ENCODE results near the gene ASIC4.

Gene ASIC4

DNA sequence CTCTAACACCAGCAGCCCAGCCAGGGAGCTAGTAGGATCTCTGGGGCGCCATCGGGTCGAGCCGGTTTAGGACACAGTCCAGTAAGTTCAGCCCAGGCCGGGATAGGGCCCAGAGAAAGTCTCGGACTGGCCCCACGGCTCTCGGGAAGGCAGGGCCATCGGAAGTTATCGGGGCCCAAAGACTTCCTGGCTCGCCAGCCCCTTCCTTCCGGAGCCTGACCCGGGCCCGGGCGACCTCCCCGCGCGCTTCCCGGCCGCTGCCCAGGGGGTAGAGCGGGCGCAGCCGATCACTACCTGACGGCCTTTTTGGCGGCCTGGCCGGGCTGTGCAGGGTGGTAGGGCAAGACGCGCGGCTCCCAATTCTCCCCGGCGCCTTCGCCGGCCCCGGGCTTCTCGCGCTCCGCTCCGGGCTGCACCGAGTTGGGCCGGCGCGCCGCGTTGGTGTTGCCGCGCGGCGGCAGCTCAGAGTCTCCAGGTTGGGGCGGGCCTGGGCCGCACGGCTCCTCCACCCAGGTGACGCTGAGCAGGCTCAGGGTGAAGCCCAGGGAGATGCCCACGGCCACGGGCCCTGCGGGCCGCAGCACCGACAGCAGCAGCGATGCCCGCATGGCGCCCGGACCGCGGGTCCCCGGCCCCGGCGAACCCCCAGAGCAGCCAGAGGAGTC is 28.8 kb downstream of the ASIC4 start:
- H3K9me3 ChIP-seq (ENCODE audit: control insufficient read depth, low read length): no peaks in the 10 kb centered on the region
- H3K4me3 ChIP-seq (ENCODE audit: insufficient read depth, low read depth, low read length, poor library complexity, severe bottlenecking): peak overlapping the region; percentile 84
- H3K36me3 ChIP-seq (ENCODE audit: control insufficient read depth, insufficient read depth, low read length): no peaks in the 10 kb centered on the region
- H3K4me1 ChIP-seq (ENCODE audit: control insufficient read depth, insufficient read depth, low read length, poor library complexity, severe bottlenecking): peaks cover 25% of the 10 kb centered on the region
- no peak for DNase-seq
- H3K27me3 ChIP-seq (replicated peaks; ENCODE audit: control insufficient read depth, insufficient read depth, low read length, poor library complexity, severe bottlenecking): no peaks in the 10 kb centered on the region
- peak overlapping the region; percentile 58 for H3K27ac ChIP-seq (ENCODE audit: insufficient read depth, low read length, poor library complexity, severe bottlenecking)

DNA sequence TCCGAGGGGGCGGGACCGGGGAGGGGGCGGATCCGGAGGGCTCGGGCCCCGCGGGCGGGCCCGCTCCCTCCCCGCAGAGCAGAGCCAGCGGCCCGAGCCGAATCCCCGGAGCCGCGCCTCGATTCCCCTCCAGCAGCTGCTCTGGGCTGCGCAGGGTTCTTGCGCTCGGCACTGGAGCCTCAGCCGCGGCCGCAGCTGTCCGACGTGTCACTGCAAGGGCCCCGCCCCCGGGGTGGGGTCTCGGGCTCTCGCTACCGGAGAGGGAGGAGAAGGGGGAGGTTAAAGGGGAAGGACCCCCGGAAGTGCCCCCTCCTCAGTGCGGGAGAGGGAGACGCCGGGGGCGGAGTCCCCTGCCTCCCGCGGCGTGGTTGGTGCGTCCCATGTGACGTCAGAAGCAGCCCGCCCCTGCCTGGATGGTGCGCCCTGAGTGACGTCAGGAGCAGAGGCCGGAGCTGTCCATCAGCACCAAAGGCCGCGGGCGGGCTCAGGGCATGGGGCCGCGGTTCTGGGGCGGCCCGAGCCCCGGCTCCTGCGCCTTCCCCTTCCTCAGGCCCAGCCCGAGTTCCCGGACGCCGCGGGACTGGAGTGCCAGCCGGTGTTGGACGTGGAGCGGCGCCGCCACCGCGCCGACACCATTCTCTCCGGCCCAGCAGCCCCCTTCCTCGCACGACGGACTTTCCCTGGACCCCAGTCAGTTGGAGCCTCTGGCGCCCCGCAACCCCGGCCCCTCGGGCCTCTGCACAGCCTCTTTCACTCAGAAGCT is 29.5 kb downstream of the ASIC4 start, which contains the start of the genes CHPF and TMEM198:
Gene CHPF (minus strand): TSS at position 214 of the 763 bp plus-strand sequence. CDS start 271 bp downstream, outside the sequence.
Gene TMEM198 (plus strand): TSS at position 433 of the 763 bp plus-strand sequence. CDS start 700 bp downstream, outside the sequence.
- Histone ChIP-seq H3K36me3 (ENCODE audit: control insufficient read depth, insufficient read depth, low read length) (no peaks in the 10 kb centered on the region), H3K9me3 (ENCODE audit: control insufficient read depth, low read length) (no peaks in the 10 kb centered on the region), H3K27ac (ENCODE audit: insufficient read depth, low read length, poor library complexity, severe bottlenecking) (peak within 1 kb of the TSS; percentile 58), H3K4me1 (ENCODE audit: control insufficient read depth, insufficient read depth, low read length, poor library complexity, severe bottlenecking) (peaks cover 25% of the 10 kb centered on the region), H3K4me3 (ENCODE audit: insufficient read depth, low read depth, low read length, poor library complexity, severe bottlenecking) (peak within 1 kb of the TSS; percentile 84), H3K27me3 (replicated peaks; ENCODE audit: control insufficient read depth, insufficient read depth, low read length, poor library complexity, severe bottlenecking) (no peaks in the 10 kb centered on the region)
- peak; percentile 89 to 90 (median 90) for DNase-seq

DNA sequence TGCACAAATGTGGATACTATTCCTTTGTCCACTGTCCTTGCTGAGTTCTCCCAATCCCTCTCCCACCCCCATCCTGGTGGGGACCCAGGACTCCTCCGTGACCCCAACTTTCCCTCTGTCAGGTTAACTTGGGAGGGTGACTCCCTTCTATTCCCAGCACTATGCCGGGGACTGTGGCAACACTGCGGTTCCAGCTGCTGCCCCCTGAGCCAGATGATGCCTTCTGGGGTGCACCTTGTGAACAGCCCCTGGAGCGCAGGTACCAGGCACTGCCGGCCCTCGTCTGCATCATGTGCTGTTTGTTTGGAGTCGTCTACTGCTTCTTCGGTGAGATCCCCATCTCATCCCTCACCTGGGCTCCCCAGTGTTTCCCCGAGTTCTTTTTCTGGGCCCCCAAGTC is 30.3 kb downstream of the ASIC4 start:
- Histone ChIP-seq H3K4me3 (ENCODE audit: insufficient read depth, low read depth, low read length, poor library complexity, severe bottlenecking) (no peak overlapping the region), H3K27ac (ENCODE audit: insufficient read depth, low read length, poor library complexity, severe bottlenecking) (no peak overlapping the region), H3K9me3 (ENCODE audit: control insufficient read depth, low read length) (no peaks in the 10 kb centered on the region), H3K27me3 (replicated peaks; ENCODE audit: control insufficient read depth, insufficient read depth, low read length, poor library complexity, severe bottlenecking) (no peaks in the 10 kb centered on the region), H3K36me3 (ENCODE audit: control insufficient read depth, insufficient read depth, low read length) (no peaks in the 10 kb centered on the region), H3K4me1 (ENCODE audit: control insufficient read depth, insufficient read depth, low read length, poor library complexity, severe bottlenecking) (peaks cover 25% of the 10 kb centered on the region)
- DNase-seq: no peak

DNA sequence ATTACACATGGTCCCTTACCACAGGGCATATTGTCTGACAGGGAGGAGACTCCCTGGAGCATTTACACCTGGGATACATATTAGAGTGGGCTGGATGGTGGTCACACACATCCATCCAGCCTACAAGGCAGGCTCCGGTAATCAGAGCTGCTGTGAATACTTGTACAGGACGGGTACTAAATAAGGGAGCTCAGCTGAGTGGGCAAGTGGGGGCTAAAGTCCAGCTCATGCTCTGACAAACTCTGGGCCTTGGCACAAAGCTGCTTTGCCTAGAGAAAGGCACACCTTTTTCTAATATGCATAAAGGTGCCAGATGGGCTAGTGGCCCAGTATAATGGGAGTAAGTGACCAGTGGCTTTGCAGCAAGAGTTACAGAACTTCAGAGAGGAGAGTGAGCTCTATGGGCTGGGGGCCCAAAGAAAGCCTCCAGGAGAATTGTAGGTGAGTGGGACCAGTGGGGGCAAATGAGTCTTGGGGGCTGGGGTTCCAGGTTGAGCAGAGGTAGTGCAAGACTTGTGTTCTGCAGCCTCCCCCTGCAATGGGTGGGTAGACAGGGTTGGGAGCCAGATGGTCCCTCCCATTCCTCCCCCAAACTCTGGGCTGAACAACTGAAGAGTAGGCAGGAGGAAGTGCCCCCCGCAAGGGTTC is 31.1 kb downstream of the ASIC4 start:
- no peak for DNase-seq
- H3K9me3 ChIP-seq (ENCODE audit: control insufficient read depth, low read length): no peaks in the 10 kb centered on the region
- no peak overlapping the region for H3K27ac ChIP-seq (ENCODE audit: insufficient read depth, low read length, poor library complexity, severe bottlenecking)
- H3K27me3 ChIP-seq (replicated peaks; ENCODE audit: control insufficient read depth, insufficient read depth, low read length, poor library complexity, severe bottlenecking): no peaks in the 10 kb centered on the region
- H3K4me3 ChIP-seq (ENCODE audit: insufficient read depth, low read depth, low read length, poor library complexity, severe bottlenecking): no peak overlapping the region
- no peaks in the 10 kb centered on the region for H3K36me3 ChIP-seq (ENCODE audit: control insufficient read depth, insufficient read depth, low read length)
- peaks cover 25% of the 10 kb centered on the region for H3K4me1 ChIP-seq (ENCODE audit: control insufficient read depth, insufficient read depth, low read length, poor library complexity, severe bottlenecking)

DNA sequence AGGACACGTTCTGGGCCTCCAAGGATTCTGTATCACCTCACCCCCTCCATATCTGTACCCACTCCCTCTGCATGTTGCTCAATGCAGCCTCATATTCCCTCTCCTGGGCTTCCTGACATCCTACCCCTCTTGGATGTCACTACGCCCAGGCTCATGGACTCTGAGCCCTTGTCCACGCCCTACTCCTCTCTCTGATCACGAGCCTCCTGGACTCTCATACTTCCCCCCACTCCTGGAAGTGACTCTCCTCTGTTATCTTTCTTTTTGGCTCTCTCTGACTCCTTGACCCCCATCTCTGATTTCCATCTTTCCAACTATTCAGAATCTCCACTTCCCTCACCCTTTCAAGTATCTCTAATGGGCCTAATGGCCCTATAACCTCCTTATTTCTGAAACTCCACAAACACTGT is 31.7 kb downstream of the ASIC4 start:
- Histone ChIP-seq H3K9me3 (ENCODE audit: control insufficient read depth, low read length) (no peaks in the 10 kb centered on the region), H3K27me3 (replicated peaks; ENCODE audit: control insufficient read depth, insufficient read depth, low read length, poor library complexity, severe bottlenecking) (no peaks in the 10 kb centered on the region), H3K36me3 (ENCODE audit: control insufficient read depth, insufficient read depth, low read length) (no peaks in the 10 kb centered on the region), H3K27ac (ENCODE audit: insufficient read depth, low read length, poor library complexity, severe bottlenecking) (no peak overlapping the region), H3K4me3 (ENCODE audit: insufficient read depth, low read depth, low read length, poor library complexity, severe bottlenecking) (no peak overlapping the region), H3K4me1 (ENCODE audit: control insufficient read depth, insufficient read depth, low read length, poor library complexity, severe bottlenecking) (peaks cover 25% of the 10 kb centered on the region)
- DNase-seq: no peak

DNA sequence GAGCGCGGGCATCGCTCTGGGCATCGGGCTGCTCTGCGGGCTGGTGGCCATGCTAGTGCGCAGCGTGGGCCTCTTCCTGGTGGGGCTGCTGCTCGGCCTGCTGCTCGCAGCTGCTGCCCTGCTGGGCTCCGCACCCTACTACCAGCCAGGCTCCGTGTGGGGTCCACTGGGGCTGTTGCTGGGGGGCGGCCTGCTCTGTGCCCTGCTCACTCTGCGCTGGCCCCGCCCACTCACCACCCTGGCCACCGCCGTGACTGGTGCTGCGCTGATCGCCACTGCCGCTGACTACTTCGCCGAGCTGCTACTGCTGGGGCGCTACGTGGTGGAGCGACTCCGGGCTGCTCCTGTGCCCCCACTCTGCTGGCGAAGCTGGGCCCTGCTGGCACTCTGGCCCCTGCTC is 33.3 kb downstream of the ASIC4 start:
- H3K27me3 ChIP-seq (replicated peaks; ENCODE audit: control insufficient read depth, insufficient read depth, low read length, poor library complexity, severe bottlenecking): peaks cover 8% of the 10 kb centered on the region
- no peaks in the 10 kb centered on the region for H3K9me3 ChIP-seq (ENCODE audit: control insufficient read depth, low read length)
- no peaks in the 10 kb centered on the region for H3K36me3 ChIP-seq (ENCODE audit: control insufficient read depth, insufficient read depth, low read length)
- no peak overlapping the region for H3K27ac ChIP-seq (ENCODE audit: insufficient read depth, low read length, poor library complexity, severe bottlenecking)
- H3K4me1 ChIP-seq (ENCODE audit: control insufficient read depth, insufficient read depth, low read length, poor library complexity, severe bottlenecking): peaks cover 20% of the 10 kb centered on the region
- DNase-seq: no peak
- no peak overlapping the region for H3K4me3 ChIP-seq (ENCODE audit: insufficient read depth, low read depth, low read length, poor library complexity, severe bottlenecking)

DNA sequence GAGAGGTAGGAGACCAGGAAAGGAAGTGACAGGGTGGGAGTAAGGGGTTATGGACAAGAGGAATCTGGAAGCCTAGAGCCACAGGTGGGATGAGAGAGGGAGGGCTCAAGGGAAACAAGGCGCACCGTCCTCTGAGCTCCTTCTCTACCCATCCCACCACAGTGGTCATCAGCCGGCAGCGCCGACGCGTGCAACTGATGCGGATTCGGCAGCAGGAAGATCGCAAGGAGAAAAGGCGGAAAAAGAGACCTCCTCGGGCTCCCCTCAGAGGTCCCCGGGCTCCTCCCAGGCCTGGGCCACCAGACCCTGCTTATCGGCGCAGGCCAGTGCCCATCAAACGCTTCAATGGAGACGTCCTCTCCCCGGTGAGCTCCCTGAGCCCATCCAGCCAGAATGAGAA is 34.7 kb downstream of the ASIC4 start:
- H3K9me3 ChIP-seq (ENCODE audit: control insufficient read depth, low read length): no peaks in the 10 kb centered on the region
- H3K4me1 ChIP-seq (ENCODE audit: control insufficient read depth, insufficient read depth, low read length, poor library complexity, severe bottlenecking): peaks cover 18% of the 10 kb centered on the region
- H3K36me3 ChIP-seq (ENCODE audit: control insufficient read depth, insufficient read depth, low read length): no peaks in the 10 kb centered on the region
- H3K4me3 ChIP-seq (ENCODE audit: insufficient read depth, low read depth, low read length, poor library complexity, severe bottlenecking): no peak overlapping the region
- DNase-seq: no peak
- H3K27me3 ChIP-seq (replicated peaks; ENCODE audit: control insufficient read depth, insufficient read depth, low read length, poor library complexity, severe bottlenecking): peaks cover 22% of the 10 kb centered on the region
- H3K27ac ChIP-seq (ENCODE audit: insufficient read depth, low read length, poor library complexity, severe bottlenecking): no peak overlapping the region

DNA sequence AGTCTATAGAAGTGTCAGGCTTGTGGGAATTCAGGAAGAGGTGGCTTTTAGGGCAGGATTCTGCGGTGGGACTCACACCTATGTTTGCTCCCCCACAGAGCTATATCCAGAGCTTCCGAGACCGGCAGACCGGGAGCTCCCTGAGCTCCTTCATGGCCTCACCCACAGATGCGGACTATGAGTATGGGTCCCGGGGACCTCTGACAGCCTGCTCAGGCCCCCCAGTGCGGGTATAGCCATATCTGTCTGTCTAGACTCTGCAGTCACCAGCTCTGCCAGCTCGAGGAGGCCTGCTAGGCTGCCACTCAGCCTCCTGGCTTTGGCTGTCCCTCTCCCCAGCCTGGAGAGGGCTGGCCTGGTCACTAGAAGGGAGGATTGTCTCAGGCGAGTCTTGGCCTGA is 35.3 kb downstream of the ASIC4 start:
- Histone ChIP-seq H3K27me3 (replicated peaks; ENCODE audit: control insufficient read depth, insufficient read depth, low read length, poor library complexity, severe bottlenecking) (peaks cover 23% of the 10 kb centered on the region), H3K36me3 (ENCODE audit: control insufficient read depth, insufficient read depth, low read length) (no peaks in the 10 kb centered on the region), H3K4me3 (ENCODE audit: insufficient read depth, low read depth, low read length, poor library complexity, severe bottlenecking) (no peak overlapping the region), H3K4me1 (ENCODE audit: control insufficient read depth, insufficient read depth, low read length, poor library complexity, severe bottlenecking) (peaks cover 15% of the 10 kb centered on the region), H3K9me3 (ENCODE audit: control insufficient read depth, low read length) (no peaks in the 10 kb centered on the region), H3K27ac (ENCODE audit: insufficient read depth, low read length, poor library complexity, severe bottlenecking) (no peak overlapping the region)
- DNase-seq: no peak

DNA sequence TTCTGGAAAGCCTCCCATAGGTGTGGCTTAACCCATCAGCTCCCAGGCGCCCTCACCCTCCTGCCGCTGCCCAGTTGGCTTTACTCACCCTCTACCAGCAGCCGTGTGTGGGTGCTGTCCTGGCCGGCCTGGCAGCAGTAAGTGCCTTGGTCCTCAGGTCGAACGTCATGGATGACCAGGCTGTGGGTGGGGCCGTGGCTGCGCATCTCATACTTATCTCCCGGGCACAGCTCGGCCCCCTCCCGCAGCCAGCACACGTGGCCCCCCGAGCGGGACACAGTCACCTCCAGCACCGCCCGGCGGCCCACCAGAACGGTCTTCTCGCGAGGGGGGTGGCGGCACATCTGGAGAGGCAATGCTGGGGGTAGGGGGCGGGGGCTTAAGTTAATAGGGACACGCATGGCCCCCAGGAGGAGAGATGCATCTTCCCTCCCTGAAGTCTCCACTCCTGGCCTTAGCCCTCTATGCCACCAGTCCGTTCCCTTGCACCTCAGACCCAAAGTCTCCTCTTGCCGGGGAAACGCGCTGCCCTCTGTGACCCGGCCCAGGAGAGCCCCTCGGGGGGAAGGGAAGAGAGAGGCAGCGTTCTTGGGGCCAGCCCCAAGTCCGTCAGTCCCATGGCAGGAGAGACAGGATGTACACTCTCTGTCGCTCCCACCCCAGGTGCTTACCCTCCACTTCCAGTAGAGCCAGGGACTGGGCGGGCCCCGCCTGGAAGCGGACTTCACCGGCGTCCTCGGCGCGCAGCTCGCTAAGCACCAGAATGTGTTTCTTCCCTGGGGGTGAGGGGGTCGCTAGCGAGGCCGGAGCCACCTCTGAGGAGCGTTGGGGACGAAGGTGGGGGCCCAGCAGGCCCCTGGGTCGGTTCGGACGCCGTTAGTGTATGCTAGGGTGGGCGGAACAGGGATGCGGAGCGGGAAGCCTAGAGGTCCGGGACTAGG is 37.4 kb downstream of the ASIC4 start:
- H3K4me3 ChIP-seq (ENCODE audit: insufficient read depth, low read depth, low read length, poor library complexity, severe bottlenecking): peak overlapping the region; percentile 48
- peaks cover 15% of the 10 kb centered on the region for H3K4me1 ChIP-seq (ENCODE audit: control insufficient read depth, insufficient read depth, low read length, poor library complexity, severe bottlenecking)
- no peak for DNase-seq
- no peaks in the 10 kb centered on the region for H3K9me3 ChIP-seq (ENCODE audit: control insufficient read depth, low read length)
- peaks cover 23% of the 10 kb centered on the region for H3K27me3 ChIP-seq (replicated peaks; ENCODE audit: control insufficient read depth, insufficient read depth, low read length, poor library complexity, severe bottlenecking)
- H3K27ac ChIP-seq (ENCODE audit: insufficient read depth, low read length, poor library complexity, severe bottlenecking): no peak overlapping the region
- no peaks in the 10 kb centered on the region for H3K36me3 ChIP-seq (ENCODE audit: control insufficient read depth, insufficient read depth, low read length)
